MM.1S (cell line): Measurements from ENCODE around the gene SEPTIN7.

ENCODE experiments used
- CTCF ChIP-seq: fragments of 300-600 bp; sonication (generic); IDR thresholded peaks from 2 replicates; pipeline ENCODE4 v1.5.1; 2016; ENCODE audit warnings: antibody characterized with exemption, low read length, mixed read lengths
- EZH2 ChIP-seq: fragments of 300-600 bp; sonication (generic); optimal IDR thresholded peaks from 2 replicates; pipeline ENCODE3; 2017; ENCODE audit warnings: low read depth, mild to moderate bottlenecking, antibody characterized with exemption, low read length, mixed read lengths
- EZH2phosphoT487 ChIP-seq: fragments of 300-600 bp; sonication (generic); IDR thresholded peaks from 2 replicates; pipeline ENCODE4 v1.6.1; 2018; ENCODE audit warnings: antibody characterized with exemption, low read length

GRCh38 chr7:35757574-35757973, 43.3 kb upstream of the SEPTIN7 start:
- TF ChIP-seq CTCF (no peak), EZH2 (no peak), EZH2phosphoT487 (no peak)
